Measurements from ENCODE around the gene PAN3. TPM values are rescaled to one million over a fixed set of nuclear protein-coding genes. Genes with fewer than 3 reads are reported as not detected.
"Not testable (repeated sequence)": the region's sequence is repeated elsewhere in the genome, so short reads cannot be mapped to it uniquely, and the experiment has no call there.

Gene PAN3
- total and polyA plus RNA-seq, 10 donors, result 18.4 to 85.8 (median 70.1) TPM

DNA sequence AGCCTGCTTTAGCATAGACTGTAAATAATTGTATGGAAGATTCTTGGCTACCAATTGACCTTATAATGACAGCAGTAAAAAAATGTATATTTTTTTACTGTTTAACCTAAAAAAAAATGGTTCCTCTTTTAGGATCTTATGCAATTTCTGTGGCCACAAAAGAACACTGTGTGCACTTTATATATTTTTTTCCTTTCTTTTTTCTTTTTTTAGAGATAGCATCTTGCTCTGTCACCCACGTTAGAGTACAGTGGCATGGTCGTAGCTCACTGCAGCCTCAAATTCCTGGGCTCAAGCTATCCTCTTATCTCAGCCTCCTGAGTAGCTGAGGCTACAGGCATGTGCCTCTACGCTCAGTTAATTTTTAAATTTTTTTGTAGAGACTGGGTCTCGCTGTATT, 44.0 kb upstream of the PAN3 start:
- TF ChIP-seq POLR2A (IDR thresholded peaks at IDR 0.05) (no peak), POLR2AphosphoS5 (IDR thresholded peaks at IDR 0.05) (no peak)
- TF ChIP-seq, protein P1, sequence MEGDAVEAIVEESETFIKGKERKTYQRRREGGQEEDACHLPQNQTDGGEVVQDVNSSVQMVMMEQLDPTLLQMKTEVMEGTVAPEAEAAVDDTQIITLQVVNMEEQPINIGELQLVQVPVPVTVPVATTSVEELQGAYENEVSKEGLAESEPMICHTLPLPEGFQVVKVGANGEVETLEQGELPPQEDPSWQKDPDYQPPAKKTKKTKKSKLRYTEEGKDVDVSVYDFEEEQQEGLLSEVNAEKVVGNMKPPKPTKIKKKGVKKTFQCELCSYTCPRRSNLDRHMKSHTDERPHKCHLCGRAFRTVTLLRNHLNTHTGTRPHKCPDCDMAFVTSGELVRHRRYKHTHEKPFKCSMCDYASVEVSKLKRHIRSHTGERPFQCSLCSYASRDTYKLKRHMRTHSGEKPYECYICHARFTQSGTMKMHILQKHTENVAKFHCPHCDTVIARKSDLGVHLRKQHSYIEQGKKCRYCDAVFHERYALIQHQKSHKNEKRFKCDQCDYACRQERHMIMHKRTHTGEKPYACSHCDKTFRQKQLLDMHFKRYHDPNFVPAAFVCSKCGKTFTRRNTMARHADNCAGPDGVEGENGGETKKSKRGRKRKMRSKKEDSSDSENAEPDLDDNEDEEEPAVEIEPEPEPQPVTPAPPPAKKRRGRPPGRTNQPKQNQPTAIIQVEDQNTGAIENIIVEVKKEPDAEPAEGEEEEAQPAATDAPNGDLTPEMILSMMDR (IDR thresholded peaks at IDR 0.05 in 8 of 11, conservative IDR thresholded peaks at IDR 0.05 in 3 of 11), result no peak

DNA sequence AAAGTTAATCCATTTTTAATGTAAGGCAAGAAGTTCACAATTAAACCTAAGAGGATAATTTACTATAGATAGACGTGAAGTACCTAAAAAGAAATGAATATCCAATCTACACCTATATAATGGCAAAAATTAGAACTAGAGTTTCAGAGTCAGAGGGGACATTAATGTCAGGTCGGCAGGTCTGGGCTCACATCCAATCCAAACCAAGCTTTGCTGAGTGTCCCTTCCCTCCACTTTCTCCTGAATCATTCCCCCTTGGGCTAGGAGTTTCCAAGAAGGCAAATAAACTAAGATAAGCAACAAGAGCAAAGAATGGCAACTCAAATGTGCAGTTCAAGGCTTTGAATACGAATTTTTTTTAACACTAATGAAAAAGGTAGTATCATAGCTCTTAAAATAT, 40.8 kb upstream of the PAN3 start:
- Histone ChIP-seq H3K4me3 (no peak overlapping the region), H3K36me3 (no peaks in the 10 kb centered on the region), H3K27ac (no peak overlapping the region), H3K4me1 (peaks cover 0 to 50% (median 22%) of the 10 kb centered on the region in 6 donors), H3K27me3 (replicated peaks in 1 of 7) (peaks cover 0 to 81% (median 49%) of the 10 kb centered on the region in 7 donors), H3K9me3 (no peaks in the 10 kb centered on the region)
- DNase-seq, result no peak
- no peak for TF ChIP-seq POLR2A (IDR thresholded peaks at IDR 0.05)
- TF ChIP-seq, protein P1 (IDR thresholded peaks at IDR 0.05 in 8 of 11, conservative IDR thresholded peaks at IDR 0.05 in 3 of 11), result no peak
- no peak for TF ChIP-seq POLR2AphosphoS5 (IDR thresholded peaks at IDR 0.05)
- 33 to 51% (median 42%) methylated on average over 3 of the region's 3 CpGs for WGBS, 5 donors
- intact Hi-C loops (cut with DNase I; ENCODE audit: low total_unique reads), result no loop called here

More for the DNA sequence above, 44.0 kb upstream of the PAN3 start:
- Histone ChIP-seq H3K27me3 (replicated peaks in 1 of 7) (peaks cover 0 to 49% (median 18%) of the 10 kb centered on the region in 7 donors), H3K27ac (peak overlapping the region in 4 of 8 donors; percentile 23 to 81 (median 60)), H3K4me1 (peaks cover 0 to 29% (median 2%) of the 10 kb centered on the region in 6 donors), H3K4me3 (no peak overlapping the region), H3K9me3 (no peaks in the 10 kb centered on the region), H3K36me3 (no peaks in the 10 kb centered on the region)
- WGBS, 5 donors, result 27 to 50% (median 41%) methylated on average over 4 of the region's 4 CpGs
- intact Hi-C loops (cut with DNase I; ENCODE audit: low total_unique reads), result no loop called here
- no peak for DNase-seq

DNA sequence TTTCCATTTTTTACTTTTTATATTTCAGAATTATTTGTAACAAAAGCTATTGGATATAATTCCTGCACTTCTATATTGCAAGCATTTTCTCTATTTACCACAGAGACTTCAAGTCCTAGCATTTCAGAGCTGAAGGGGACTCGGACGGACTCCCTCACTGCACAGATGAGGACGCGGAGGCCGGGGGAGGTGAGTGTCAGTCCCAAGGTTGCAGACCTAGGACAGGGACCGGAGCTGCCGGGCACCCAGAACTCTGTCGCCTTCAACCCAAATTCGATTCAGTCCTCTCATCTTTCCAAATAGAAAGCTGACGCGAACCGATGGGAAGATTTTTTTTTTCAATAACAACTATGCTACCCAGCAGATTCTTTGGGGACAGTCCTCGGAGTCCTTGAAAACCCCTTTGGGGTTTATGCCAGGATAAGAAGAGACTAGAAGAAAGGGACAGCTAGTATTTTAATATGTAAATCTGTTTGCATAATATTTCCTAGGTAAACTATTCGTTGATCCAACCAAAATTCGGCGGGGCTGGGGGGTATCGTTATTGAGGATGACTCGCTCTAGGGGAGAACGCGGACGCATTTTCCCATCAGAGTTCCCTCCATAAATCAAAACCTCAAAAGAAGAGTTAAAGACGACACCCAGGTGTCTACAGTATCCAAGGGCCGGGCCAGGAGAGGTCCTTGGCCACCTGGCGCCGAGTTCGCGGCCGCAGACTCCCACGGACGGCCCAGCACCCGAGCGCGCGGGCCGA, 38.8 kb upstream of the PAN3 start:
- Histone ChIP-seq H3K9me3 (no peaks in the 10 kb centered on the region), H3K4me1 (peaks cover 0 to 36% (median 22%) of the 10 kb centered on the region in 6 donors), H3K27ac (peak overlapping the region in 3 of 8 donors; percentile 60 to 83 (median 64)), H3K4me3 (peak overlapping the region; percentile 35 to 83 (median 59)), H3K27me3 (replicated peaks in 1 of 7) (peaks cover 0 to 94% (median 59%) of the 10 kb centered on the region in 7 donors), H3K36me3 (no peaks in the 10 kb centered on the region)
- no peak for TF ChIP-seq POLR2AphosphoS5 (IDR thresholded peaks at IDR 0.05)
- TF ChIP-seq POLR2A (IDR thresholded peaks at IDR 0.05), result no peak
- WGBS, 5 donors, result 5 to 11% (median 6%) methylated on average over 35 of the region's 35 CpGs
- no peak for DNase-seq
- intact Hi-C loops (cut with DNase I; ENCODE audit: low total_unique reads), result no loop called here

DNA sequence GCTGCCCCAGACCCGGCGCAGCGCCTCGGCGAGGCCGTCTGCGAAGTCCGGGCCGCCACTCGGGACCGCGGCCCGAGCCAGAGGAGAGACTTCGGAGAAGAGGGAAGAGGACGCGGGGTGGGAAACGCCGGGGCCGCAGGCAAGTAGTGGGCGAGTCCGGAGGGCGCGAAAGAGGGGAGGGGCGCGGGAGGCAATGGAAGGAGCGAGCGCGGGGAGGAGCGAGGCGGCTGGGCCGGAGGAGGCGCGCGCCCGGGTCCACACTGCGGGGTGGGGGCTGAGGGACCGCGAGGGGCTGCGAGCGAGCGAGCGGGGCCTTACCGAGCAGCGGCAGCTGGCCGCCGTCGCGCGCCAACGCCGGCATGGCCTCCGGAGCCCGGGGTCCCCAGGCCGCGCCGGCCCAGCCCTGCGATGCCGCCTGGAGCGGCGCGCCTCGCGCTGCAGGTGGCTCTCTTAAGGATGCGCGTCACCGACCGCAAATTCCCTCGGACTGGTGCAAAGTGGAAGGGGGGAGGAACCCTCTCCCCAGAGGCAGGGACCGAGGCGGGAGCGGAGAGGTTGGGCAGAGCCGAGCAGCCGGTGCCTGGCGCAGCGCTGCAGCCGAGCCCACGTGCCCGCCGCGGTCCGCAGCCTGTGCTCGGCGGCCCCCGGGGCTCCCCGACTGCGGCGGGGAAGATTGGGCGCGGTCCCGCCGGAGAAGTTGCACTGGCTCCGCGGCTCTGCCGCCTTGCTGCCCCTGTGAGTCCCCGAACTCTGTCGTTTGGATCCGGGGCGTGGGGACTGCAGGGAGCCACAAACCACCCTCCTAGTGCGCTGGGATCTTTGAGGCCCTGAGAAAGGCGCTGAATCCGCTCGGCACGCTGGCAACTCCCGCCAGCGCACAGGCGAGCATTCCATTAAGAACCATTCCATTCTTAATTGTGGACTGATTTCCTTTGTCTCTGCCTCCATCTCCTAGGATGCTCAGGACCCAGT, 37.9 kb upstream of the PAN3 start, which contains the start of gene FLT3:
TSS of gene FLT3 (minus strand) at position 427 of the 972 bp plus-strand sequence. CDS start at position 361, 66 bp downstream.
- Histone ChIP-seq H3K9me3 (no peaks in the 10 kb centered on the region), H3K27ac (peak within 1 kb of the TSS in 3 of 8 donors; percentile 60 to 83 (median 64)), H3K4me1 (peaks cover 0 to 28% (median 22%) of the 10 kb centered on the region in 6 donors), H3K27me3 (replicated peaks in 1 of 7) (peaks cover 0 to 85% (median 59%) of the 10 kb centered on the region in 7 donors), H3K36me3 (no peaks in the 10 kb centered on the region), H3K4me3 (peak within 1 kb of the TSS; percentile 35 to 83 (median 59))
- intact Hi-C loops (cut with DNase I; ENCODE audit: low total_unique reads), result no loop called here
- WGBS, 5 donors, result 1% methylated on average over 38 to 106 of the region's 106 CpGs
- TF ChIP-seq, protein P1 (IDR thresholded peaks at IDR 0.05 in 8 of 11, conservative IDR thresholded peaks at IDR 0.05 in 3 of 11), result no peak
- TF ChIP-seq POLR2AphosphoS5 (IDR thresholded peaks at IDR 0.05) (peak; percentile 35 to 76 (median 69)), POLR2A (IDR thresholded peaks at IDR 0.05) (no peak)
- DNase-seq, result peak; percentile 84

DNA sequence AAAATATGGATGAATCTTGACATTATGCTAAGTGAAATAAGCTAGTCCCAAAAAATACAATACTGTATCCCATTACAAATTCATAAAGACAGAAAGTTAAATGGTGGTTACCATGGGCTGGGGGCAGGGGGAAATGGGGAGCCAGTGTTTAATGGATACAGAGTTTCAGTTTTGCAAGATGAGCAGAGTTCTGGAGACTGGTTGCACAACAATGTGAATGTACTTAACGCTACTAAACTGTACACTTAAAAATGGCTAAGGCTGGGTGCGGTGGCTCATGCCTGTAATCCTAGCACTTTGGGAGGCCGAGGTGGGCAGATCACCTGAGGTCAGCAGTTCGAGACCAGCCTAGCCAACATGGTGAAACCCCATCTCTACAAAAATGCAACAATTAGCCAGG, 36.5 kb upstream of the PAN3 start:
- H3K4me3 ChIP-seq; H3K36me3 ChIP-seq; H3K9me3 ChIP-seq; DNase-seq; intact Hi-C loops (cut with DNase I; ENCODE audit: low total_unique reads): not testable (repeated sequence)
- WGBS, 5 donors, result 58 to 80% (median 69%) methylated on average over 4 of the region's 4 CpGs
- Histone ChIP-seq H3K27ac (peak overlapping the region in 1 of 8 donors; percentile 47), H3K4me1 (peaks cover 0 to 27% (median 22%) of the 10 kb centered on the region in 6 donors), H3K27me3 (replicated peaks in 1 of 7) (peaks cover 0 to 71% (median 57%) of the 10 kb centered on the region in 7 donors)
